Activated T-cell treated with anti-CD3 and anti-CD28 coated beads, Interleukin-2, amount 50 U/mL, for 1 hour (primary cell): Measurements from ENCODE around the gene REC8.

Experiments
- DNase-seq: peaks from one replicate; pipeline ENCODE4 v3.0.0-alpha.2; 2020

The REC8 gene

GRCh38 chr14:24160499-24160849 lies 11.4 kb upstream of the REC8 start:
- DNase-seq = no peak

DNA sequence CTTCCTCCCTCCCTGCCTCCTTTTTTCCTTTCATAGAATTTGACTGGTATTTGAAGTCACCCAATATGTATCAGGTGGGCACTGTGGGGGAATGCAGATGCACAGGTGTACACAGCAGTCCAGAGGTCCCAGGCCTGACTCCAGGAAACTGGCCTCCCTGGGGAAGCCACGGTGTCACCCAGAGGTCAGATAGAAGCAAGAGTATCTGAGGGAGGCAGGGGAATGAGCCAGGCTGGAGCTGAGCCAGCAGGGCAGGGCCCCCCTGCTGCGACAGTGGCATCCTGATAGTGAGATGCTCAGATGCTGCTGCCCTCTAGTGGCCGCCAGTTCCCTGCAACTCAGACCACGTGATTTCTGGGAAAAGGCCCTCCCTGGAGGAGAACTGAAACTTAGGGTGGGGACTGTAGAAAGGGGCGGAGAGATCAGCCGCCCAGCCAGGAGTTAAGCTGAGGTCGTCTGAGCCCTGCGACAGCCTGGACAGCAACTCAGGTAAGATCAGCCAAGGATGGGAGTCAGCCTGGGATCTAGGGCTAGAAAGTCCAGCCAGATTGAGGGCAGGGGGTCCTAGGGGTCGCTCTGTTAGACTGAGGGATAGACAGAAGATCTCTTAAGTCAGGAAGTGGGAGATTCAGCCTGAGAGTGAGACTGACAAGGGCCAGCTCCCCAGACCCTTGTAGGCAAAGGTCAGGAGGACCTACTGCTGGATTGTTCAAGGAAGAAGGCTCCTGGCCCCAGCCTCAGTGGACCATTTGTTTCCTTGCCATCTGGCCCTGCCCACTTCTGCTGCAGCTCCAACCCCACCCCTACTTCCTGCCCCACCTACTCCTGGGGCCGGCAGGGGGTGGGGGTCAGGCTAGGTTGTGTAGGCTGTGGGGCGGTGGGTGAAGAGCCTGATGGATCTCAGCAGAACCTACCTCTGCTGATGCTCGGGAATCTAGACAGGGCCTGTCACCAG lies 10.8 kb upstream of the REC8 start, which contains the start of gene IRF9:
Gene IRF9, plus strand, starts transcription at position 416 of the 955 bp plus-strand sequence. CDS start 880 bp downstream, outside the sequence.
- peak; percentile 98 for DNase-seq

GRCh38 chr14:24162093-24162492 lies 9.8 kb upstream of the REC8 start:
- no peak for DNase-seq

DNA sequence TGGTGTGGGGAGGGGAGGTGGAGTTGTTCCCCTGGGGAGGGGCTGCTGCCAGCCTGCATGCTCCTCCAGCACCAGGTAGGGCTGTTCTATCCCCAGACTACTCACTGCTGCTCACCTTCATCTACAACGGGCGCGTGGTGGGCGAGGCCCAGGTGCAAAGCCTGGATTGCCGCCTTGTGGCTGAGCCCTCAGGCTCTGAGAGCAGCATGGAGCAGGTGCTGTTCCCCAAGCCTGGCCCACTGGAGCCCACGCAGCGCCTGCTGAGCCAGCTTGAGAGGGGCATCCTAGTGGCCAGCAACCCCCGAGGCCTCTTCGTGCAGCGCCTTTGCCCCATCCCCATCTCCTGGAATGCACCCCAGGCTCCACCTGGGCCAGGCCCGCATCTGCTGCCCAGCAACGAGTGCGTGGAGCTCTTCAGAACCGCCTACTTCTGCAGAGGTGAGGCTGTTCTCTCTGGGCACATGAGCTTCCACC lies 7.3 kb upstream of the REC8 start:
- no peak for DNase-seq

DNA sequence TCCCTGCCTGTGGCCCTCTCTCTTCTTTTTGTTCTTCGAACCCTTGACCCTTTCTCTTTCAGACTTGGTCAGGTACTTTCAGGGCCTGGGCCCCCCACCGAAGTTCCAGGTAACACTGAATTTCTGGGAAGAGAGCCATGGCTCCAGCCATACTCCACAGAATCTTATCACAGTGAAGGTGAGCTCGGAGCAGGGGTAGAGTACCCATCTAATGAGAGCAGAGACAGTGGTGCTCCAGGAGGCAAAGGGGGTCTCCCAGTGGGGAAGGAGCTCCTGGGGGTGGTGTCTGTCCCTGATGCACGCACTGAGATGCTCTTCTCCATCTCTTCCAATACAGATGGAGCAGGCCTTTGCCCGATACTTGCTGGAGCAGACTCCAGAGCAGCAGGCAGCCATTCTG lies 6.1 kb upstream of the REC8 start:
- DNase-seq = no peak

GRCh38 chr14:24167469-24168114 lies 4.3 kb upstream of the REC8 start:
- DNase-seq = no peak

GRCh38 chr14:24172261-24172860 lies 481 bp downstream of the REC8 start:
- DNase-seq = no peak

- DNase-seq = no peak
Observed at GRCh38 chr14:24172871-24173281, 996 bp downstream of the REC8 start.

DNA sequence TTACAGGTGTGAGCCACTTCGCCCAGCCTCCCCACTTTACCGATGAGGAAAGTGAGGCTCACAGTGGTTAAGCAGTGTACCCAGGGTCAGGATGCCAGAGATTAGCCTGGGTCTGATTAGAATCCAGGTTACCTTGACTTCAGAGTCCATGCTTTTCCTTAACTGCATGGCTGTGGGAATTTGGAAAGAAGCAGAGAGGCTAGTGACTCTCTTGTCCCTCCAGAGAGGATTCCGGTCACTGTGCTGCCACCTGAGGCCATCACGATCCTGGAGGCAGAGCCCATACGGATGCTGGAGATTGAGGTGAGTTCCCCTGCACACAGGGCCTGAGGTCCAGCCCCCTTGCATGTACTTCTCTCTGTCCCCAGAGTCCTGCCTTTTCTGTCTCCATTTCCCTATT lies 4.7 kb downstream of the REC8 start:
- no peak for DNase-seq

DNA sequence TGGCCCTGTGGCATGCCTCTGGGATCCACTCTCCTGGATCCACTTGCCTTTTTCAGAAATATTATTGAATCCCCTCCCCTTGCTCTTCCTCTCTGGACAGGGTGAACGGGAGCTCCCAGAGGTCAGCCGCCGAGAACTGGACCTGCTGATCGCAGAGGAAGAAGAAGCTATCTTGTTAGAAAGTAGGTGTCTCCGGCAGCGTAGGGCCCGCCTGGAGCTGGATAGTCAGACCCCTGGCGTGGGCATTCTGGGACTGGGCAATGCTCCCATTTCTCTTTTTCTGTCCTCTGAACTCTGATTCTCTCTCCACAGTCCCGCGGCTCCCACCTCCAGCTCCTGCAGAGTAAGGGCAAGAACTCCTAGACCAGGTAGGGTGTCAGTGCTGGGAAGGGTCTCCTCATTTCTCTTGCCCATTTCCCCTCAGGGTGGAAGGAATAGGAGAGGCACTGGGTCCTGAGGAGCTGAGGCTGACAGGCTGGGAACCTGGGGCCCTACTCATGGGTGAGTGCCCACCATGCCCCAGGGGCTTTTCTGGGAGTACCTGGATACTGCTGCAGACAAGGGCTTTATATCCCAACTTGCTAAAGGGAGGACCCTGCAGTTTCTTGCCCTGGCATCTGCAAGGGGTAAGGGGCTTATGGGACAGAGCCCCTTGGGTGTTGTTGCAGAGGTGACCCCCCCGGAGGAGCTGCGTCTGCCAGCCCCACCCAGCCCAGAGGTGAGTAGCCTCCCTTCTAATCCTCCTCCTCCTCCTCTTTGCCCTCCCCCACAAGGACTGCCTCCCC lies 5.4 kb downstream of the REC8 start:
- DNase-seq = no peak

DNA sequence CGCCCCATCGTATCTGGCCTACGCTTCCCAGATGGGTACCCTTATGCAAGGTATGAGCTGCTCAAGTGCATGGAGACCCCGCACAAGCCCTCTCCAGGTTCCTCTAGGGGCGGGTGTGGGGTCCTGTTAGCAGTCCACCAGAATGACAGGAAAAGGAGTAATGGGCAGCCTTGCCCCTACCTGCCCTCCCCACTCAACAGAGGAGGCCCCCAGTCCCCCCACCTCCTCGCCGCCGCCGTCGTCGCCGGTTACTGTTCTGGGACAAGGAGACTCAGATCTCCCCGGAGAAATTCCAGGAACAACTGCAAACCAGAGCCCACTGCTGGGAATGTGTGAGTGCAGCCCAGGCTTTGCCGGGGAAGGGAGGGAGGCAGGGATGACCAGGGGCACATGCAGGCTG lies 6.0 kb downstream of the REC8 start:
- DNase-seq = no peak

DNA sequence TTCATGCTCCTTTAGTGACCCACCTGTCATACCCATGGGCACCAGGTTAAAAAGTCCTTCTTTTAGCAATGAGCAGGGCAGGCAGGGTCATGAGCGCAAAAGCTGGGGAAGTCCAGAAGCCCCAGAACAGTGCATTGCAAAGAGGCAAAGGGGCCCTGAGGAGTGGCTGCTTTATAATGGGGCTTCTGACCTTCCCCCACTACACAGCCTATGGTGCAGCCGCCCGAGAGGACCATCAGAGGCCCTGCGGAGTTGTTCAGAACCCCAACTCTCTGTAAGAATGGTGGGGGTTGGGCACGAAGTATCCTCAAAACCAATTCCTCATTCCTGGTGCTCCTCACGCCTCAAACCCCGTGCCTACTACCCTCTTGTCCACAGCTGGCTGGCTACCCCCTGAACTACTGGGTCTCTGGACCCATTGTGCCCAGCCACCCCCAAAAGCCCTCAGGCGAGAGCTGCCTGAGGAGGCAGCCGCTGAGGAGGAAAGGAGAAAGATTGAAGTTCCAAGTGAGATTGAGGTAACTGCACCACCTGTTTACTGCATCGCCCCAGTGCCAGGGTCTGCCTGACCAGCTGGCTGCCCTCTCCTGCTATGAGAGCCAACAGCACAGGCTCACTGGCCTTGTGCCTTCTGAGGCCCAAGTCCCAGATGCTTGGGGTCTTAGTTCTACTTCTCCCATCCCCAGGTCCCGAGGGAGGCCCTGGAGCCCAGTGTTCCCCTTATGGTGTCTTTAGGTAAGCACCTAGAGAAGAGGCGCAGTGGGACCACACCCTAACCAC lies 6.7 kb downstream of the REC8 start:
- DNase-seq = no peak

GRCh38 chr14:24179294-24179960 lies 7.5 kb downstream of the REC8 start:
- no peak for DNase-seq

- no peak for DNase-seq
Observed at GRCh38 chr14:24179961-24180796, 8.3 kb downstream of the REC8 start.

DNA sequence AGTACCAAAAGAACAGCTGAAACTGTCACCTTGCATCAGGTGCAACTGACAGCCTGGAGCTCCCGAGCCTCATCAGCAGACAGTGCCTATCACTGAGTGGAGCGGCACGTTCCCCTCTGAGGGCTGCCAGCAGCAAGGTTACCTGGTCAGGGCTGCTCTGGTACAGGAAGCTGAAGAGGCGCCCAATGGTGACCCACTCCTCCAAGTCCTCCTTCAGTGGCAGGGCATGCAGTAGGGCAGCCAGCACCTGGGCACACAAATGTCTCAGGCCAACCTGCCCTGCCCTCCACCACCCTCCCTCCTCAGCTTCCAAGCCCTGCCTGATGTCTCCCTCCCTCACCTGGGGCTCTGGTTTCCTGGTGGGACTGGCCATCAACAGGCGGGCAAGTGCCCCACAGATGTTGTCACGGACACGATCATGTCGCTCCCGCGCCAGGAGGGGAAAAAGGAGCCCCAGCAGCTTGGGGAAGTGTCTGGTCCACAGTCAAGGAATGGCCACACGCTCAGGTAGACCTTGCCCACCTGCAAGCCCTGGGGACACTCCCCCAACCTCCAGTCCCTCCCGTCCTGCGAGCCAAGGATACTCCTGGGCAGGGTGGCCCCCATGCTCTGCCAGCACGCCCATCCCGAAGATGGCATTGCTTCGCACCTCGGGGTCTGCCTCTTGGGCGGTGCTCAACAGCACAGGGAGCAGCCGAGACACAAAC lies 9.6 kb downstream of the REC8 start:
- DNase-seq = no peak

DNA sequence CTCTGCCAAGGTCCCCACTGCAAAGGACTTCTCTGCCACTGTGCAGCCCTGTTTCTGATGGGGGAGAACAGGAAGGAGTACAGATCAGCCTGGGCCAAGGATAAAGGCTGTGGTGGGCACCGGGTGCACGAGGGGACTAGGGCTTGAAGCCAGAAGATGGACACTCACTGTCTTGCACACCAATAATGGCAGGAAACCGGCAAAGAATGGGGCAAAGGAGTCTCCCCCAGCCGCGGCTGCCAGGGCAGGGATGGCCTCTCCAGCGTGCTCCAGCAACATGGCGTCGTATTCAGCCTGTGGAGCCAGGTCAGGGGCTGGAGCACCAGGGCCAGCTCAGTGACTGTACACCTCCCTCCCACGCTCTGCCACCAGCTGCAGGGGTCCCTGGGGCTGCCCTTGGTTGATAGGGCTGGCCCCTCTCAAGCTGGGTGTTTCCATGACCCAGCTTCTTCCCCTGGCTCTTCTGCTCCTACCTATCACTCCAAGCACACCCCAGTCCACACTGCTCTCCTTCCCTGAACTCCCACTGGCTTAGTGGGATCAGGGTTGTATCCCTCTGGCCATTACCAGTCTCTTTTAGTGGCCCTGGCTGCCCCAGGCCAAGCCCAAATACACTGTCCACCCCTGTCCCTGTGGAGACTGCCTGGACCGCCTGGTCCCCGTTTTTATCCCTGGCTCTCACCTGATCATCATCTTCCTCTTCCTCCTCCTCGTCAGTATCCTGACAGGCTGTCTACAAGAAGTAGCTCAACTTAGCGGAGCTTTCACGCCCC lies 10.4 kb downstream of the REC8 start:
- no peak for DNase-seq

- DNase-seq = no peak
Observed at GRCh38 chr14:24183014-24183481, 11.2 kb downstream of the REC8 start.

DNA sequence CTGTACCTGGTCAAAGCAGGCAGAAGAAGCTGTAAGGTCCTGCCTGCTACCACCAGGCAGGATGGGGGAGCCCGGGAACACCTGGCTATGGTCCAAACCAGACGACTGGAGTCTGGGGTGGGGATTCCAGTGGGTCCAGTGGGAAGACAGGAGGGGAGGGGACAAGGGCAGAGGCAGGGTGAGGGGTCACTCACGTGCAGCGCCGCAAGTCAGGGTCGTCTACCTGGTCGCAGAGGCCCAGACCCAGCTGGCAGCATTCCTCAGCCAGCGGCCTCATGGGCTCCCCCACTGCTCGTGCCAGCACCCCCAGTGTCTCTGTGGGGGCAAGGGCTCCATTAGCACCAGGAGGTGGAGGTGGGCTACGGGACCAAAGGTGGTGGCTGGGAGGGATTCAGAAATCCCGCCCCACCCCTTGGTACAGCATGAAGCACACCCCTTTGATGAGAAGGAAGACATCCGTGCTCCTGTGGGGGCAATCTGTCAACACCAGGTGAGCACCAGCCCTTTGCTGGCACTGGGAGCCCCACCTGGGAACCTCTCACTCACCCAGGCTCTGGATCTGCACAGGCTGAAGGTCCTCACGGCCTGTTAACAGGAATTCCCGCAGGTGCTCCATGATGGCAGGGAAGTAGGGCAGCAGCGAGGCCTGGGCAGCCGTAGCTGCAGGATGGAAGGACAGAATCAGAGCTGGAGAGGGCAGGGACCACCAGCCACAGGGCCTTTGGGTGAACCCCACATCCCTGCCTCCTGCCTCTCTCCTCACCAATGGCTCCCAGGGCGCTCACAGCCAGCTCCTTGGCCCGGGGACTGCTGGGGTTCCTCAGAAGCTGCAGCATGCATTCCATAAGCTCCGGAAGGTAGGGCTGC lies 12.5 kb downstream of the REC8 start:
- DNase-seq = no peak
